NT2/D1 (cell line): ENCODE measurements around the gene ANKRD22.

Experiments
- SUZ12 ChIP-seq: IDR thresholded peaks from 2 replicates; pipeline ENCODE4 v1.6.1; 2011; ENCODE audit not compliant: insufficient read length, insufficient read depth; ENCODE audit errors: extremely low read depth
- YY1 ChIP-seq: IDR thresholded peaks from 2 replicates; pipeline ENCODE4 v1.6.1; 2011; ENCODE audit not compliant: insufficient read length, insufficient read depth

GRCh38 chr10:88781206-88781605 is 70.4 kb downstream of the ANKRD22 start:
- TF ChIP-seq YY1 (no peak), SUZ12 (no peak)
